Activated gamma-delta T cell treated with Interleukin-2 at 50 U/mL for 16 hours (primary cell): ENCODE measurements around the gene EFCAB5.
"Not testable (repeated sequence)": the region's sequence is repeated elsewhere in the genome, so short reads cannot be mapped to it uniquely, and the experiment has no call there.

Experiments
- DNase-seq: peaks from one replicate; pipeline ENCODE4 v3.0.0-alpha.2; 2020

Gene EFCAB5

DNA sequence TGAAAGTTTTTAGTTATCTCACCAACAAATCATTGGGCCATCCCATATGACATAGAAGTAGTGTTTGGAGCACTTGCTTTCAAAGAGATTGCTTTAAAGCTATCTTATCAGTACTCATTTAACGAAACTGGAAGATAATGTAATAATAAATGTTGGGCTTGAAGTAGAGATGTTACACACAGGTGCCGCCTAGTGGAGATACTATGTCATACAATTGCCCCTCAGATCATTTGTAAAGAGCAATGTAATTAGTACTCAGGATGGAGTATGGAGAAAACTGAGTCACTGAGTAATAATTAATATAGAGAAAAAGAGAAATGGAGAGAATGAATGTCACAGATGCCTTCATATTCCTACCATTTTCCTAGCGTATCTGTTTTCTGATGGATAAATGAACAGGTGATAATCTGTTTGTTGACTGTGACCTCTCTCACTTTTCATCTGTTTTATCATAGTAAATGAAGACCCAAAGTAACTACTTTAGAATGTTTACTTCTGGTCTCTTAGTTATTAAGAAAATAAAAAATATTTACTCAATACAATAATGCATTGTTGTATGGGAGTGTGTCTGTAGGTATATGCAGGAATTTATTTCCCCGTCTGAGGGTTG lies 80.4 kb downstream of the EFCAB5 start:
- DNase-seq: peak; percentile 28

DNA sequence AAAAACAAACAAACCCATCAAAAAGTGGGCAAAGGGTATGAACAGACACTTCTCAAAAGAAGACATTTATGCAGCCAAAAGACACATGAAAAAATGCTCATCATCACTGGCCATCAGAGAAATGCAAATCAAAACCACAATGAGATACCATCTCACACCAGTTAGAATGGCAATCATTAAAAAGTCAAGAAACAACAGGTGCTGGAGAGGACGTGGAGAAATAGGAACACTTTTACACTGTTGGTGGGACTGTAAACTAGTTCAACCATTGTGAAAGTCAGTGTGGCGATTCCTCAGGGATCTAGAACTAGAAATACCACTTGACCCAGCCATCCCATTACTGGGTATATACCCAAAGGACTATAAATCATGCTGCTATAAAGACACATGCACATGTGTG lies 83.9 kb downstream of the EFCAB5 start:
- DNase-seq: not testable (repeated sequence)

DNA sequence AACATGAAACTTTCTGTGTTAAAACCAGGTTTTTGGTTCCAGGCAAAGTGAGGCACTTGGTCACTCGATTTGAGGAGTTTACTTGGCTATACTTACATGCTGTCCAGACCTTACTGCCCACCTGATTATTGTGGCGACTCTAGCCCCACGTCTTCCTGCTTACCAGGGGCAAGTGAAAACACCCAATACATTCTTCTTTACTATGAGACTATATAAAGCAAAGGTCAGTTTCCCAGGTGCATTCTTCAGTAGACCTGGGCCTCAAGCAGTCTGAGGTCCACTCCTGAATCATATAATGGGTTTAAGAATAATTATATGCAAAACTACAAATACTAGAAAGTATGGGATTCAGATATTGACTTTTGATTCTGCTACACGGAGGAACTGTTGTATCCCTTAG lies 86.2 kb downstream of the EFCAB5 start:
- no peak for DNase-seq

DNA sequence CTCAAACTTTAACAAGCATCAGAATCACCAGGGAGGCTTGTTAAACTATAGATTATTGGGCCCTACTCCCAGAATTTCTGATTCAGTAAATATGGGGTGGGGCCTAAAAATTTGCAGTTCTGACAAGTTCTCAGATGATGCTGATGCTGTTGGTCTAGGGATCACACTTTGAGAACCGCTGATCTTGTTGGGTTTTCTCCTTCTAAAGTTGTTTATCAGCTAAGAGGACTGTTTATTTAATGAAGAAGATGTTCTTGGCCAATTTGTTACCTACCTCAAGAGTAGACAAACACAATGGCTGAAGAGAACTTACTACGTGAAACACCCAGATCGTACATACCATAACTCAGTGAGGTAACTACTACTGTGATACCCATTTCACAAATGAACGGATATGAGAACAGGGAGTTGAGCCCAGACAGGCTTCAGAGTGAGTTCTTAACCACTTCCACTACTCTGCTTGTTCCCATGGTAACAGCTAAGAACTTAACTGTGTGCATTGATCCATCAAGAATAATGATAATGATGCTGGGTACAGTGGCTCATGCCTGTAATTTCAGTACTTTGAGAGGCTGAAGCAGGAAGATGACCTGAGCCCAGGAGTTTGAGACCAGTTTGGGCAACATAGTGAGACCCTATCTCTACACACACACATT lies 89.9 kb downstream of the EFCAB5 start:
- DNase-seq: no peak

DNA sequence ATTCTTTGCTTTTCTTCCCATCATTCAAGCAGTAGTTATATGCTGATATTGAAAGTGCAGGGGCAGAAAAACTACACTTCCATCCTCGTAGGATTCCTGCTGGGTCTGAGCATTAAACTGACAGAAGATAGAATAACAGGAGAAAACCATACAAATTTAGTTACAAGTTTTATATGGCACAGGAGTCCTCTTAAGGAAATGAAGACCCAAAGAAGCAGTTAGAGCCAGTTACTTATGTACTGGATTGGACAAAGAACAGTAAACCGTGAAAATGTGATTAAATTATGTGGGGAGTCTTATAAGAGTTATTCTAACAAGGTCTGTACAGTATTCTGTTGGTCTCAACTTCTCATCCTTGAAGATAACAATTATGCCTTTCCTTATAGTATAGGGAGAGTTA lies 93.9 kb downstream of the EFCAB5 start:
- no peak for DNase-seq

DNA sequence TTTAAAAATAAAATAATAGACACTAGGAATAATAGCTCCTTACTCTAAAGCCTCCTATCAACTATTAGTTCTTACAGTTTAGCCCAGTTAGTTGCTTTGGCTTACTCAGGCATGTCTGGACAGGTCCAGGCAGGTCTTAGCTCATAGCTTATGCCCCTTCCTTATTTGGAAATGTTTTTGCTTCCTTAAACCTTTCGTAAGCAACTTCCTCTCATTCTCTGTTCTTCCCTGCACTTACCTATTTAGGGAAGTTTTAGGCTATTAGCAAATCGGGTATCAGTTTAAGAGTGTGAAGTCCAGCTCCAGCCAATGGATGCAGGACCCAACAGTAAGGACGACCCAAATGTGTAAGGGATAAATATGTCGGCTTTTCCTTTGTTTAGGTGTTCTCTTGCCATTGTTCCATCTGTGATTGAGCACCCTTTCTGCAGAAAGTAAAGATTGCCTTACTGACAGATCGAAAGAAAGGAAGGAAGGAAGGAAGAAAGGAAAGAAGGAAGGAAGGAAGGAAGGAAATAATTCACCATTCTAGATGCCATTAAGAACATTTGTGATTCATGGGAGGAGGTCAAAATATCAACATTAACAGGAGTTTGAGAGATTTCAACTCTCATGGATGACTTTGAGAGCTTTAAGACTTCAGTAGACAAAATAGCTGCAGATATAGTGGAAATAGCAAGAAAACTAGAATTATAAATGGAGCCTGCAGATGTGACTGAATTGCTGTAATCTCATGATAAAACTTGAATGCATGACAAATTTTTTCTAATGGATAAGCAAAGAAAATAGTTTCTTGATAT lies 99.5 kb downstream of the EFCAB5 start:
- DNase-seq: not testable (repeated sequence)

DNA sequence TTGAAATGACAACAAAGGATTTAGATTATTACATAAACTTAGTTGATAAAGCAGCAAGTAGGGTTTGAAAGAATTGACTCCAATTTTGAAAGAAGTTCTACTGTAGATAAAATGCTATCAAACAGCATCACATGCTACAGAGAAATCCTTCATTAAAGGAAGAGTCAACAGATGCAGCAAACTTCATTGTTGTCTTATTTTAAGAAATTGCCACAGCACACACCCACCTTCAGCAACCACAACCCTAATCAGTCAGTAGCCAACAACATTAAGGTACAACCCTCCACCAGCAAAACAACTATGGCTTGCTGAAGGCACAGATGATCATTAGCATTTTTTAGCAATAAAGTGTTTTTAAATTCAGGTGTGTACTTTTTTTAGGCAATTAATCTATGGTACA lies 100.1 kb downstream of the EFCAB5 start:
- DNase-seq: no peak

DNA sequence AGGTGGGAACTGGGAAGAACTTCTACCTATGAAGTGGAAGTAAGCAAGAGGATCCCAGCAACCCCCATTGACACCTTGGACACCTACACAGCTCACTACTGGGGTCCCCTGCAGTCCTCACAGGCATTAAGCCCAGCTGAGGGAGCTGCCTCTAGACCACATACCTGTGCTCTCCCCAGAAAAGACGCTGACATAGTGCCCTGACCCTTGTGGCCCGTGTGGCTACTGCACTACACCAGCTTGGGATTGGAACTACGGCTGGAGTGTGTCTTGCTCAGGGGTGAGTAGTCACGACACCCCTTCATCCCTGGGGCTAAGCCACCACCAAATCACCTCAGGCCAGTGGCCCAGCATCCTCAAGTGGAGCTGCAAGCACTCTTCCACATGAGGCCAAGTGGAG lies 120.9 kb downstream of the EFCAB5 start:
- DNase-seq: no peak

DNA sequence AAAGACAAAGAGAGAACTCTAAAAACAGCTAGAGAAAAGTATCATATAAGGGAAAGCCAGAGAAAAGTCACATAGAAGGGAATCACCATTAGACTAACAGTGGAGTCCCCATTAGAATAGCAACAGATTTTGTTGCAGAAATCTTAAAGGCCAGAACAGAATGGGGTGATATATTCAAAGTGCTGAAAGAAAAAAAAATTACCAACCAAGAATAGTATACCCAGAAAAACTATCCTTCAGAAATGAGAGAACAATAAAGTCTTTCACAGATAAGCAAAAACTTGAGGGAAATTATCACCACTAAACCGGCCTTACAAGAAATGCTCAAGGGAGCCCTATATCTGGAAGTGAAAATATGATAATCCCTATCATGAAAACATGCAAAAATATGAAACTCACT lies 123.3 kb downstream of the EFCAB5 start:
- no peak for DNase-seq

DNA sequence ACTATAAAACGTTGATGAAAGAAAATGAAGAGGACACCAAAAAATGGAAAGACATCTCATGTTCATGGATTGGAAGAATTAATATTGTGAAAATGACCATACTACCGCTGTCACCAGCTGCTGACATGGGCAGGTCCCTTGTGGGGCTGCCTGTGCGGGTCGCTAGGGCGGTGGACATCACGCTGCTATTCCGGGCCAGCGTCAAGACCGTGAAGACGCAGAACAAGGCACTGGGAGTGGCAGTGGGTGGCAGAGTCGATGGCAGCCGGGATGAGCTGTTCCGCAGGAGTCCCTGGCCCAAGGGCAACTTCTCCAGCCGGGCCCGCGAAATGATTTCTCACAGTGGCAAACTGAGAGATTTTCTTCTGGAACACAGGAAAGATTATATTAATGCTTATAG lies 127.0 kb downstream of the EFCAB5 start:
- no peak for DNase-seq

DNA sequence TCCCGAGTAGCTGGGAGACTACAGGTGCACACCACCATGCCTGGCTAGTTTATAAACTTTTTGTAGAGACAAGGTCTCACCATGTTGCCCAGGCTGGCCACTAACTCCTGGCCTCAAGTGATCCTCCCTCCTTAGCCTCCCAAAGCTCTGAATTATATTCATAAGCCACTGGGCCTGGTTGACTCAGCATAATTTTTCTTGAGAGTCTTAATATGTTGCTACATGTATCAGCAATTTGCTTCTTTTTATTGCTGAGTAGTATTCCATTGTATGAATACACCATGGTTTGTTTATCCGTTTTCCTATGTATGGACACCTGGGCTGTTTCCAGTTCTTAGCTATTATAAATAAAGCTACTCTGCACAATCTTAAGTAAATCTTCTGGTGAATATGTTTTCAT lies 132.8 kb downstream of the EFCAB5 start:
- no peak for DNase-seq

DNA sequence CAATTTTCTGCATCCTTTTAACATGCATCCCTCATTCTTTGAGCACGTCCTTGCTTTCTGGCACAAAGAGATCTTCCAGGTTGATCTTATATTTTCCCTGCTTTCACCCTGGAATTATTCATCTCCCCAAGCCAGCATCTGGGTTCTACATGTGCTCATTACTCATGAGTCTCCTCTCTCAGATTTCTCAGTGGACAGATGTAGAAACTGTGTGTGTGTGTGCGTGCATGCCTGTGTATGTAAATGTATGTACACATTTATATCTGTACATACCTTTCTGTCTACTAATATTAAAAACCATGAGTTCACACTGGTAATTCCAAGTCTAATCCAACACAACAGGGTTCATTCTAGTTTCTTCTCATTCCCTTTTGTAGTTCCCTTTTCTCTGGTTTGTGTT lies 133.3 kb downstream of the EFCAB5 start:
- DNase-seq: no peak

DNA sequence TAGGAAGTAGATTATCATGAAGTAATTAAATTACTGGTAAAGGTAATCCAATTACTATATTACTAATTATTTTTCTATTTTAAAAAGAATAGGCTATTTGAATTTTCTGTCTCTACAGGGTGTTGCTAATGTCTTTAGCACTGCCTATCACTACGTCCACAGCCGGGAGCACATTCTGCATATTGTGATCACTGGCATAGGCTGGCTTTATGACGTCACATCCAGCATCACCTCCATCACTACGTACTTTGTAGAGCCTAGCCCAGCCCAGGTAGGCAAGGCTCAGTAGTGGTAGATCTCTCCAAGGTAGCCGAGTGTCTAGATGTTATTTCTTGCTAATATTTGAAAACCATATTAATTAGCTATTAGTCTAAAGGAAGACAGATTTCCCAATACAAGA lies 141.3 kb downstream of the EFCAB5 start:
- no peak for DNase-seq

DNA sequence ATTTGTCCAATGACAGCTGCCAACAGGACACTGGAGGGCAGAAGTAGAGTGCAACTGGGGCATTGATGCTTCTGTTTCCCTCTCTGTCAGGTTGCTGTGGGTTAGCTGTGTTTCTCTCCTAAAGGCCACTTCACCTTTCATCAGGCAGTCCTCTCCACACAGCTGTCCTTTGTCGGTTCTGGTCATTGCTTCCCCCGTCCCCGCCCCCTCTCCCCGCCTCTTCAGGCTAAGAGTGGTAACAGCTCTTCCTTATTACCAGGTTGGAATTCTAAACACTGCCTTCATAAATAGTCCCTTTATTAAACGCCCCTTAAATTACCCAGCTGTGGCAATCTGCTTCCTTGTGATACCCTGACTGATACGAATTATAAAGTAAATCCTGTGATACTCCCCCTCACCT lies 143.4 kb downstream of the EFCAB5 start:
- no peak for DNase-seq

DNA sequence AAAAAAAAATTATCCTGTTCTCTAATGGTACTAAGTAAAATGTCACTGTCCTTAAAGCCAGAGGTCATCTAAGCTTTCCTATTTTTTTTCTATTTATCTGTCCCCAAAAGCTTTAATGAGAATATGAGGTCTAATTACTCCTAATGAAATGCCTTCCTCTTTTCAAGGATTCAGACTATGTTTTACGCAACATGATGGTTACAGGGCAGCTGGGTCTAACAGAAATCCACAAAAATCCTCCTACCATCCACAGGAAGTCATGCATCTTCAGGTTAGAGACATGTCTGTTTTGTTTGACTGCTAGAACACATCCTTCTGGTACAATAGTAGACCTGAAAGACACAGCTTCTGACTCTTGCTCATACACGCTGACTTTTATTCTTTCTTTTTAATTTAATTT lies 145.5 kb downstream of the EFCAB5 start:
- DNase-seq: no peak

DNA sequence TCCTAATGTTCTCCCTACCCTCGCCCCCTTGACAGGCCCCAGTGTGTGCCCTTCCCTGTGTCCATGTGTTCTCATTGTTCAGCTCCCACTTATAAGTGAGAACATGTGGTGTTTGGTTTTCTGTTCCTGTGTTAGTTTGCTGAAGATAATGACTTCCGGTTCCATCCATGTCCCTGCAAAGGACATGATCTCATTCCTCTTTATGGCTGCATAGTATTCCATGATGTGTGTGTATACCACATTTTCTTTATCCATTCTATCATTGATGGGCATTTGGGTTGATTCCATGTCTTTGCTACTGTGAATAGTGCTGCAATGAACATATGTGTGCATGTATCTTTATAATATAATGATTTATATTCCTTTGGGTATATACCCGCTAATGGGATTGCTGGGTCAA lies 146.0 kb downstream of the EFCAB5 start:
- DNase-seq: not testable (repeated sequence)

DNA sequence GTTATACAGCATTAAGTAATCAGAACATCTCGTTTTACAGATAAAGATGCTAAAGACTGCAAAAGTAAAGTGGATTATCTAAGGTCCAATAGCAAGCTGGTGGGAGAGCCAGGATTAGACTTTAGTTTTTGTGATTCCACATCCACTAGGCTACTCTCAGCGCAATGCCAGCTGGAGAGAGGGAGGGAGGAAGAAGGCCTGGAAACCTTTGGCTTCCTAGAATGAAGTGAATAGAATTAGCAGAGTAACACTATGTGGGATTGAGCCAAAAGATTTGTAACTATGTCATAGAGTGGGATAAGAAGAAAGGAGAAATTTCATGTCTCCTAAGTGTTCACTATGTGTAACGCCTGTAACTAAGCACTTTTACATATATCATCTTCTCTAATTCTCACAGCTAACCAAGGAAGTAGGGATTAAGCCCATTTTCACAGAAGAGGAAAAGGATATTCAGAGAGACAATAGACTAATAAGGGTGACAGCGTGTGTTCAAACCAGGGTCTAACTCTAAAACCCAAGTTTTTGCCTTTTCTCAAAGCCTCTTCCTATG lies 149.8 kb downstream of the EFCAB5 start:
- no peak for DNase-seq

DNA sequence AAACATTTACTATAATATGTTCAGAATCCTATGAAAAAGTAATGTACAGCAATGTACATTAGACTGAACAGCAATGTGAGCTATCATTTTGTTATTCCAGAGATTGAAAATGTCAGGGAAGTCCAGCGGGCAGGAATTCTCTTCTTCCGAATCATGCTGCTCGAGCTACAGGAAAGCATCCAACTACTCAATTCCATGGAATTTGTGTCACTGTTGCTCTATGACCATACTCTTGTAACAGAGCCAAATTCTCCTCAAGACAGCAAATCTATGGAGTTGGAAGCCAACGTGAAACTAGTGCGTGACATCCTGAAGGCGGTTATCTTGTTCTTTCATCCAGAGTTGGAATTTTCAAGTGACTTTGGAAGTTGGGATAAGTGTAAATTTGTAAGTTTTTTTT lies 150.3 kb downstream of the EFCAB5 start:
- no peak for DNase-seq

DNA sequence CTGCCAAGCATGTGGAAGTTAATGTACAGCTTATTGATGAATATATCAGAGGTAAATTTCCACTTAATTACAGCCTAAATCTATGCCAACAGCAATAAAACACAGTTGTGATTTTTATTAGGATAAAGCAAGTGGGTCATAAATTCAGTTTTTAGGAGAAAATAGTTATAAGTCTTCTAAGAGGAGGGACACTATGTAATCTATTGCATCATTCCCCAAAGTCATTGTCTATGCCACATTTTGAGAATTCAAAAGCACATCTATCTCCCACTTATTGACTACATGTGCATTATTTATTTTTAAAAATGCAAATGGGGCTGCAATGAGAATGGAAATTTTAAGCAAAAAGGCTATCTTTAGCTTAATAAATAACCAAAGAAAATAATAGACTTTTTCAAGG lies 151.5 kb downstream of the EFCAB5 start:
- no peak for DNase-seq

DNA sequence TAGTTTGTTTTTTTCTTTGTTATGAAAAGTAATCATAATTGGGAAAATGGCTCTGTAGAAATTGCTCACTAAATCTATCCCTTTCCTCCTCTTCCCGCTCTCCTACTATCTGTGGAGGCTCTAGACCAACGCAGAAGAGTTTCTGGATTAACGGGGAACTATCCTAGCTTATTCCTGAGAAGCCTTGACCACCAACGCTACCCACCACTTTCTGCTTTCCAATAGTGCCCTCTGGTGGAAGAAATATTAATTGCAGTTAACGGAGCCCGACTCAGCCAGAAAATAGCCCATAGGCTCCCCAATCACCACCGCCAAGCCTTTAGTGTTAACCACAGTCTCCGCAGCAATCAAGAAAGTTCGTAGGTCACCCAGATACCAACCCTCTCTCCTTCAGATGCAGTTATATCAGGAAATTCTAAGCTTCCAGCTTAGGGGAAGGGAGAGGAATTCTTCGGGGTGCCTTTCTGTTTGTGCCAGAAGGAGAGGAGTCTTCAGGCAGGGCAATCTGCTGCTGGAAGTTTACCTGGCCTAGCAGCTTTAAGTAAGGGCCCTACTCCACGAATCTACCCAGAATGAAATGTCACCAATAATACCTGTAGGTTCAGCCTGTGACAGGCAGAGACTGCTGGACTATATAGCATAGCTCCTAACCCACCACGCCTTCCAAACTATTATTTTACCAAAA lies 152.2 kb downstream of the EFCAB5 start:
- DNase-seq: peak; percentile 31

DNA sequence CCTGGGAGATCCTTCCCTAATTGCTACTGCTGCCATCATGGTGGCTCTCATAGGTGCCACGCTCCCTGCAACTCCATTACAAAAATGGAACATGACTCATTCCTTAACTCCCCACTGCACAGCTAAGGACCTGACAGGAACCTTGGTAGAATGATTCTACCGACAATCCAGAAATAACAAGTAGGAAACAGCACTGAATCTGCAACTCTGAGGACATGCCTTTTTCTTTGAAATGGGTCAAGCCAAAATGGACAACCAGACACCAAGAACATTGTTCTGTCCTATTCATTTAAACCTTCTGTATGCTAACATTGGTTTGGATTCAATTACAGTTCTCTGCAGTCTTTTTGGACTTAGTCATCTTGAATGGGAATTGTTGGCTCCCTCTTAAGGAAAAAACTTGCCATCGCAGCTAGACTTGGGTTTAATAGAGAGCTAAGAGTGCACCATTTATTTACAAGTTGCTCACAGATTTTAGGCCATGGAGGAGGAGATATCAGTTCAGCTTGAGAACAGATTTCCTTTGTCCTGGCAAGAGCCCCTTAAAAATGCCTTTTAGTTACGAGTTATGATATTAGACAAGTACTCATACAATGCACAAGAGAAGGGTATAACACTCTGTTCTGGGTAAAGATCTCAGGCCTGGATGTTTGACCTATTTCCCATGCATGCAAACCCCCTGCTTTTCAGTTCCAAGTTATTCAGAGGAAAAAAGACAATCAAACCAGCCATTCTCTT lies 154.2 kb downstream of the EFCAB5 start:
- no peak for DNase-seq

DNA sequence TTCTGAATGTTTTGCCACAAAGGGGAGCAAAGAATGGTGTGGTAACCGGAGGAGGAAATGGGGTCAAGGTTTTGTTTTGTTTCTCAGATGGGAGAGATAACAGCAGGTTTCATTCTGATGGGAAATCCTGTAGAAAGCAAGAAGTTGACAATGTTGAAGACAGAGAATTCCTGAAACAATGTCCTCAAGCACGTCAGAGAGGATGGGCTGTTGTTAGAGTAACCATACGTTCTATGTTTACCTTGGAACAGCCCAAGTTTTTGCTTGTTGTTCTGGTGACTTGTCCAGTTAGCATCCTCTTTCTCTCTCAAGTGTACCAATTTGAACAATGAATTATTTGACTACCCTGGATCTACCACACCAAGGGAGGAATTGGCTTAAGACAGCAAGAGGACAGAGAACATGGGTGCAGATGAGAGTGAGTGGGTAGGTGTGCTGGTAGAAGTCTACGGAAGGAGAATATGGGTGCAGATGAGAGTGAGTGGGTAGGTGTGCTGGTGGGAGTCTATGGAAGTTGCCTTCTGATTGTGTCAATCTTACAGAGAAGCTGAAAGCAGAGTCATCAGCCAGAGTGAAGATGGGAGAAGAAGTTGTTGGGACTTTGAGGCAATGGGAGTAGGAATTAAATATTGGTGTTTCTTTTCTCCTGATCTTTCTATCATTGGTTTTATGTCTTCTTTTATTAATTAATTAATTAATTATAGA lies 160.4 kb downstream of the EFCAB5 start:
- no peak for DNase-seq
